ENCODE measurements around the gene ADAMTS3. TPM values are rescaled to one million over a fixed set of nuclear protein-coding genes. Genes with fewer than 3 reads are reported as not detected.
"Not testable (repeated sequence)": the region's sequence is repeated elsewhere in the genome, so short reads cannot be mapped to it uniquely, and the experiment has no call there.

The ADAMTS3 gene
- total RNA-seq, 2 donors from 2014 or later, result 0.12 to 0.25 TPM

DNA sequence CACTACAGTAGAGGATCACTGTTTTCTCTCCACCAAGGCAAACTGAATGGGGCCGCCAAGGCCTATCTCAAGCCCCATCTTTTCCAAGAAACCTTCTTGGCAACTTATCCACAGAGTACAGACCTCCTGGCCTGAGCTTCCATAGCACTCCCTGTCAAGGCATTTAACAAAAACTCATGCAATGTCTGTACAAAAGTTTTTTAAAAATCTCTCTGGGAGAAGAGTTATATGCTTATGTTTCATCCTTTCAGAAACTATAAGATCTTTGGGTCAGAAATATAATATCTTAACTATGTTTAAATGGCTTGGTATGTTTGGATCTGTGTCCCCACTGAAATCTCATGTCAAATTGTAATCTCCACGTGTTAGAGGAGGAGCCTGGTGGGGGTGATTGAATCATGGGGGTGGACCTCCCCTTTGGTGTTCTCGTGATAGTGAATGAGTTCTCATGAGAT, 13.6 kb downstream of the ADAMTS3 start:
- DNase-seq (no peak), ATAC-seq (no peak)
- intact Hi-C loops (cut with DNase I, micrococcal nuclease), result no loop called here

DNA sequence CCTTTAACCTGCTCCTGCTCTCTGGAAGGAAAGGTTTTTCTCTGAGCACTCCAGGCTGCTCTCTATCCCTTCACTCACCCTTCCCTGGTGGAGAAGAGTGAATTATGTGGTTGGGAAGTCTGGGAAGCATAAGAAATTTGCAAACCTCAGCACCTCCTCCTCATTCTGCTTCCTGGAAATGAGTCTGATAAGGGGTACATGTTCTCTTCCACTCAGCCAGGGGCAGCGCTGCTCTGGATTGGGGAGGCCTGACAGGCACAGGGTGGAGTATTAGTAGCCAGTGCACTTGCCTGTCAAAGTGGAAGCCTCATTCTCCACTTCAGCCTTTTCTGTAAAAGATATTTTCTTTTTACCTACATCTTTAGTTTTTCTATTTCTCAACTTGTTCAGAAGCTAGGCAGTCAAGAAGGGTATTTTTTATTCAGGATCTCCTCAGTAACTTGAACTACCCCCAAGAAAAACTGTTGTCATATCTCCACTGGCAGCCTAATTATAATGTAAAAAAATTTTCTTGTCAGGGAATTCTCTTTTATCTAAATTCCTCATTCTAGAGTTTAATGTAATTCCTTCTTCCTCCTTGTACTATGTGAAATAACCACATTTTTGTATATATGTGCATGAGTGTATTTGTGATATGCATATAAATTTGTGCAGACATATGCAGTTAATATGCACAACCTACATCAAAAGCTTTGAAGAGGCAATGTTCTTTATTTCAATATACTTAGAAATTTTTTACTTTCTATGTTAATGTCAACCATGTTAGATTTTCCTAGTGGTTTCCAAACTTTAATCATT, 15.3 kb downstream of the ADAMTS3 start:
- DNase-seq (no peak), ATAC-seq (no peak)
- intact Hi-C loops (cut with DNase I, micrococcal nuclease), result no loop called here

DNA sequence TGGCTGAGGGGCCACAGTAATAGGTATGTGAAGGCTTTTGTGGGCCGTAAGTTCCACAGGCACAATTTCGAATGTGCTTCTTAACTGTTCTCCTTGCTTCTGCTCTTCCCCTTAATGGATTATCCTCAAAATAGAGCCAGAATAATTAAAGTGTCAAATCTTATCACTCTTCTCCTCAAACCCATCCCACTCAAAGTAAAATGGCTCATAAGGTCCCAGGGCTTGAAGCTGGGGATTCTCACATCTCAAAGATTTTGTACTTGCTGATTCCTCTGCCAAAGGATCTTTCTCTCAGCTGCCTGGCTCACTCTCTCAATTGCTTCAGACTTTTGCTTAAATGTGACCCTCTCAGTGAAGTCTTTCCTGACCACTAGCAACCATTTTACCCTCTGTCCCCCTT, 16.6 kb downstream of the ADAMTS3 start:
- intact Hi-C loops (cut with DNase I, micrococcal nuclease), result no loop called here
- DNase-seq, result no peak
- ATAC-seq, result no peak

DNA sequence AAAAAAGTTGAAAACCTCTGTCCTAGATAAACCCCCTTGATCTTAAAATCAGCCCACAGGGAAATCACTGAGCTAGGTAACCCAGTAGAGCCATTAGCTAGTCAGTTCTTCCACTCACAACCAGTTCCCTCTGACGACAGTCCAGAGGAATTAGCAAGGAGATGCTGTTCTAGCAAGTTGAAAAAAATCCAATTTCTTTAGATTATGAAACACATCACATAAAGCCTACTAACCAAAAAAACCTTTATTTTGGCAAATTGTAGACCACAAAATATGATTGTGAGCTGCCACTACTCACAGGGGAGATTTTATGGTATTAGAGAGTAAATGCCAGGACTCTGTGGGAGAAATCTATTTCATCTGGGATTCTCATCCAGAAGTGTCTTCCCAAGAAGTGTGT, 22.6 kb downstream of the ADAMTS3 start:
- no peak for DNase-seq
- intact Hi-C loops (cut with DNase I, micrococcal nuclease), result no loop called here
- ATAC-seq, result no peak

DNA sequence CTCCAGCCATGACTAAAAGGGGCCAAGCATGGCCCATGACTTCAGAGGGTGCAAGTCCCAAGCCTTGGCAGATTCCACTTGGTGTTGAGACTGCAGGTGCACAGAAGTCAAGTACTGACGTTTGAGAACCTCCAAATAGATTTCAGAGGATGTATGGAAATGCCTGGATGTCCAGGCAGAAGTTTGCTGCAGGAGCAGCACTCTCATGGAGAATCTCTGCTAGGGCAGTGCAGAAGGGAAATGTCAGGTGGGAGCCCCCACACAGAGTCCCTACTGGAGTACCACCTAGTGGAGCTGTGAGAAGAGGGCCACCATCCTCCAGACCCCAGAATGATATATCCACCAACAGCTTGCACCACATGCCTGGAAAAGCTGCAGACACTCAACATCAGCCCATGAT, 28.3 kb downstream of the ADAMTS3 start:
- ATAC-seq; DNase-seq; intact Hi-C loops (cut with DNase I, micrococcal nuclease): not testable (repeated sequence)

DNA sequence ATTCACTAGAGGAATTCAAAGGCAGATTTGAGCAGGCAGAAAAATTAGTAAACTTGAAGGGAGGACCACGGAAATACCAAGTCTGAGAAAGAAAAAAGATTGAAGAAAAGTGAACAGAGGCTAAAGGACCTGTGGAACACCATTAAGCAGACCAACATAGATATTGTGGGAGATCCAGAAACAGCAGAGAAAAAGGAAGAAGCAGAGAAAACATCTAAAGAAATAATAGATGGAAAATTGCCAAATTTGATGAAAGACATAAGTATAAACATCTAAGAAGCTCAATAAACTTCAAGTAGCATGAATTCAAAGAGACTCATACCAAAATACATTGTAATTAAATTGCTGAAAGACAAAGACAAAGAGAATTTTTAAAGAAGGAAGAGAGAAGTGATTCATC, 31.0 kb downstream of the ADAMTS3 start:
- ATAC-seq (no peak), DNase-seq (no peak)
- intact Hi-C loops (cut with DNase I, micrococcal nuclease), result no loop called here

DNA sequence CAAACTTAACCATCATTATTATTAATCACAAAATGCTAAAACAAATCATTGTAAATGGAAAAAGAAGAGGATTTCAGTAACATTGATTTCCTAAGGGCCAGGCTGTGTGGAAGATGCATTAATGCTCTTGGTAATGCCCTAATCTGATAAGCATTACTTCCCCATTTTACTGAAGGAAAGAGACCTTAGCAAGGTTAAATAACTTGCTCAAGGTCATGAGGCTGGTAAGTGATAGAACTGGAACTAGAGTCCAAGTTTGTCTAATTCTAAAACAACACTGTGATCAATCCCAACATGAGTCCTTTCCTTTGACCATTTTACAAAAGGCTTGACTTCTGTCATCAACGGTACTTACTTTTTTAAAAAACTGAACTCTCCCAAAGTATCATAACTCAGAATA, 32.6 kb downstream of the ADAMTS3 start:
- intact Hi-C loops (cut with DNase I, micrococcal nuclease), result no loop called here
- no peak for DNase-seq
- ATAC-seq, result no peak

DNA sequence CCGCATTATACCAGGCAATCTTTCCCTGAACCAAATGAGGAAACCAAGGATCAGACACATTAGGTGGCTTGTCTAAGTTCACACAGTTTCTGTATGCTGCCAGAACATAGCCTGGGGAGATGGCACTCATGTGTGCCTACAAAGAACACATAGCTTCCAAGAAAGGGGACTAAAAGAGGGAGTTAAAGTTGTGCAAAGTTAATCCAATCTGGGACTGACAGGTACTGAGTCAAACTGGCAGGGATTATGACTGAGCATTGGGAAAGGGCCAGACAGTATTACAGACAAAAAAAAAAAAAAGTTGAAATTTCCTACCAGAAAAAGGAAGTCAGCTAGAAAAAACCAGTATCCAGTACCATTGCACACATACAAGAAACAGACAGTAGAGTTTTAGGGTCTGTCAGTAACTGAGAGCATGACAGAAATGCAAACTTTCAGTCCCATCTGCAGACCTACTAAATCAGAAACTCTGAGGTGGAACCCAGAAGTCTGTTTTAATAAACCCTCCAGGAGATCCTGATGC, 37.2 kb downstream of the ADAMTS3 start:
- DNase-seq, result no peak
- intact Hi-C loops (cut with DNase I, micrococcal nuclease), result no loop called here
- no peak for ATAC-seq

DNA sequence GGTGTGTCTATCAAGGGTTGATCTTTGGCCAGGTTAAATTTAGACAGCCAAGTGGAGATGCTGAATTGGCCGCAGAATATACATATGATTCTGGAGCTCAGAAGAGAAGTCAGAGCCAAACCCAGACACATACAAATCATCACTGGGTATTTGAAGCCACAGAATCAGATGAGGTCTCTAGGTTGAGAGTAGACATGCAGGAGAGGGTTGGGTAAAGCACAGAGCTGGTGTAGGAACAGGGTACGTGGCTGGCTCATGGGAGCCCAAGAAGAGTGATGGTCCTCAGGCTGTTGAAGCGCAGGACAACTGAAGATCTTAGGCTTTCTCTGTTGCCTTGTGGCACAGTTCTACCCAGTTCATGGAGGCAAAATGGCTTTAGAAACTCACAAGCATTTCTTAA, 37.7 kb downstream of the ADAMTS3 start:
- DNase-seq, result no peak

DNA sequence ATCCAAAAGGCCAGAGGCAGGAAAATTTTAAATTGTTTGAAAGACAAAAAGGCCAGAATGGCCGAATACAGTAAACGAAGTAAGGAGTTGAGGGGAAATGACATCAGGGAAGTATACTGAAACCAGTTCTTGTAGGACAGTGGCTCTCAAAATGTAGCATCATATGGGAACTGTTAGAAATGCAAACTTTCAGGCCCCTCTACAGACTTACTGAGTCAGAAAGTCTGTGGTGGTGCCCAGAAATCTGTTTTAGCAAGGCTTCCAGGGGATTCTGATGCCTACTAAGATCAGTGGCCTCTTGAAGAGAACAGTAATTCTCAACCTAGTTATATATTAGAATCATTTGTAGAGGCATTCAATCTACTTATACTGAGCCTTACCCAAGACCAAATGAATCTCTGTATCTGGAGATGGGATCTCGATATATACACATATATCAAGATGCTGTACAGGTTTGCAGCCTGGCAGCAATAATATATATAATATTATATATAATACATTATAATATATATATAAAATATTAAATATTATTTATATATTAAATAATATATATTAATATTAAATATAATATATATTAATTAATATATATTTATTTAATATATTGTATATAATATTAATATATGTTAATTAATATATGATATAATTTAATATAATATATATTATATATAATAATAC, 39.7 kb downstream of the ADAMTS3 start:
- ATAC-seq, result no peak
- intact Hi-C loops (cut with DNase I, micrococcal nuclease), result no loop called here
- no peak for DNase-seq

More for the DNA sequence above, 37.7 kb downstream of the ADAMTS3 start:
- ATAC-seq, result no peak
- intact Hi-C loops (cut with DNase I, micrococcal nuclease), result no loop called here

DNA sequence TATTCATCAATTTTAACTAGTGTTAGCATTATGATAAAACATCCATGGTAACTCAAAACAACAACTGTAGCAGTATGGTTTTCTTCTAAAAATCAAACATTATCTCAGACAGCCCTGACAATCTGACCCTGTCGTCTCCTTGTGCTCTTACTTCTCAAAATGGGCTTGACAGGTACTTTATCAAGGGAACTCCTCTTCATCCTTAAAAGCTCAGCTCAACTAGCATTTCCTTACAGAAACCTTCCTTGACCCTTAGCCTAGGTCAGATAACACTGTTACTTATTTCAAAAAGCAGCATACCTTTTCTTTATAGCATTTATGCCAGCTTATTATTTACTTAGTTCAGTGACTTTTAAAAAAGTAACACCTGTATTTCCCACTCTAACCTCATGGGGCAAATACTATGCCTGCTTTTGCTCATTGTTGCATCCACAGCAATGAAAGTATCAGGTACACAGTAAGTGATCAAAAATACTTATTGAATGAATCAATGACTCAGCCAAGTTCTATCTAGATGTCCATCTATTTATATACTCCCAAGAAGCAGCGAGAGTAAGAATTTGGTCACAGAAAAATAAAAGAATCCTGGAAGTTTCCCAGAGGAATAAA, 41.9 kb downstream of the ADAMTS3 start:
- DNase-seq (no peak), ATAC-seq (no peak)
- intact Hi-C loops (cut with DNase I, micrococcal nuclease), result no loop called here

DNA sequence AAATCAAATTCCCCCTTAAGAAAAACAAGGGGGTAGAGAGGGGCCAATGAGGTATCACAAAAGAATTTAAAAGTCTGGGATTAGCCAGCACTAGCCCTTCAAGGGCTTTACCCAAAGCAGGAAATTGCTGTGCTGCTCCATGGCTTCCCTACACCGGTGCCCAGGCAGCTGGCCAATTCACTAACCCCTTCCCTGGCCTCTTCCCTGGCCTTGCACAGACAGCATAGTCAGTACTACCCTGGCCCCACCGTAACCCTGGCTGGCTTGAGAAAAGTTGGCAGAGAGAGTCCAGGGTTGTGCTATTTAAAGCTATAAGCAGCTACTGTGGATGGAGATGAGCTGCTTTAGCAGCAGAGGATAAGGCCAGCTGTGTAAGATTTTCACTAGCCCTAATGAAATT, 43.1 kb downstream of the ADAMTS3 start:
- ATAC-seq (no peak), DNase-seq (no peak)
- intact Hi-C loops (cut with DNase I, micrococcal nuclease), result no loop called here

DNA sequence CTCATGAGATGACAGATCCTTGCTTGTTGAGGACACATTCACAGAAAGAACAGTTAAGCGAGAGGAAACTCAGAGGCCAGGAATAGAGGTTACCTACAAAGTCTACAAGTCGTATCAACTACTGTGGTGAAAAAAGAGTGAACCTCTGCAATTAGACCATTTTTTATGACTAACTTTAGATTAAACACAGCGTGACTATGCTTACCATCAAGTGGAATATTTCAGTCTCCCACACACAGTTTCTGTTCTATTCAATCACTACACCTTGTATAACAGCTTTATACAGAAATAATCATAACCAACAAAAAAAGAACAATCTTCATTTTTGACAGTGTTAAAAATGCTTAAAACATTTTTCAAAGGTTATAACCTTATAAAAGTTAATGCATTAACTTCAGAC, 46.6 kb downstream of the ADAMTS3 start:
- DNase-seq (no peak), ATAC-seq (no peak)
- intact Hi-C loops (cut with DNase I, micrococcal nuclease), result no loop called here

DNA sequence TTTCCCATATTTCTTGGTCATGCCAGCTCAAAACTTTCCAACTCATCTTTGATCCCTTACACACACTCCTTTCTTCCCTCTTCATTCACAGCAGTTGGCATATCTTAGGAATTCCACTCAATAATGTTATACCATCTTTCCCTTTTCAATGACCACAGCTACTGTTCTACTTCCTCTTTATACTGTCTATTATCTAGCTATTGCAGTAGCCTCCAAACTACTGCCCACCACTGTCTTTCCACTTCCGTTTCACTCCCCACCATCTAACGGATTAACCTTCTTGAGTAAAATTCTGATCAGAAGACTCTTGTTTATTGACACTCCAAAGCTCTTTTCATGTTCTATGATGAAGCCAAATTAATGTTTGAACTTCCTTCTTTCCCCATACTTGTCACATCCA, 55.8 kb downstream of the ADAMTS3 start:
- no peak for DNase-seq
- intact Hi-C loops (cut with DNase I, micrococcal nuclease), result no loop called here
- no peak for ATAC-seq

DNA sequence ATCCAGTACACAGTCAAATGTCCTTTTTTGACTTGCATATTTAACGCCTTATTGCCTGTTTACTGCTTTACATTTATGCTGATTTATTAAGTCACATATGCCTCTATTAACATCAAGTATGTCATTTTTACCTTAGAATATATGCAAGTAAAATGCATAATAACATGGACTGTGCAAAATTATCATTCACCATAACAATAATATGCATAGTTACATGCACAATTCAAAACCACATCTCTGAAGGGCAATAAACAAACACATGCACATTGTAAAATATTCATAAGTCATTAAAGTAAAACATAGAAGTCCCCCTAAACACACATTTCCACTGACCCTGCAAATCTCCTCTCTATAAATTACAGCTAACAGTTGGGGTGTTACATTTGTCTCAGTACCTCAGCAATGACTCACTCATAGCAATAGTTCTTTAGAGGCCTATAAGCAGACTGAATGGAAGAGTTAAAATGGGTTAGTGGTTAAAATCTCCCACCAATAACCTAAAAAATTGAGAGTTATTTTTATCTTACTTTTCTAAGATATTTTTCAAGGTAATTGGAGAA, 61.1 kb downstream of the ADAMTS3 start:
- ATAC-seq (no peak), DNase-seq (no peak)
- intact Hi-C loops (cut with DNase I, micrococcal nuclease), result loop anchor here in 1 of 2 donors (5.0 kb wide), 1 partner anchor 509 kb away; no protein-coding TSS in a partner anchor

DNA sequence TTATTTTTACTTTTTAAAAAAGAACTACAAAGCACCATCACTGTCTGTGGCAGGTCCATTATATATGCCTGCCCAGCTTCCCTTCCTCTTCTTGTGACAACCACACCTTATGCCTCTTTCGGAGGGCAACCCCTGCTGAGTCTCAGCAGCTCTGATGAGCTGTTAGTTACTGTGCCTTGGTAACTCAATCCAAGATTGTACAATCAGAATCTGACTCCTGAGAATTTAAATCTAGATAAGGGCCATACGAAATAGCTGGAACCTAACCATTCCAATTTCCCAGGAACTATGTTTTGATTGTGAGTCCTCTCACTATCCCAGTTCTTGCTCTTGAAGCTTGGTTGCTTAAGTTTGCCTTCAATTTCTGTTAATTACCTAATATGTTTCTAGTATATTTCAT, 61.9 kb downstream of the ADAMTS3 start:
- no peak for ATAC-seq
- DNase-seq, result no peak
- intact Hi-C loops (cut with DNase I, micrococcal nuclease), result loop anchor here in 1 of 2 donors (5.0 kb wide), 1 partner anchor 510 kb away; no protein-coding TSS in a partner anchor

DNA sequence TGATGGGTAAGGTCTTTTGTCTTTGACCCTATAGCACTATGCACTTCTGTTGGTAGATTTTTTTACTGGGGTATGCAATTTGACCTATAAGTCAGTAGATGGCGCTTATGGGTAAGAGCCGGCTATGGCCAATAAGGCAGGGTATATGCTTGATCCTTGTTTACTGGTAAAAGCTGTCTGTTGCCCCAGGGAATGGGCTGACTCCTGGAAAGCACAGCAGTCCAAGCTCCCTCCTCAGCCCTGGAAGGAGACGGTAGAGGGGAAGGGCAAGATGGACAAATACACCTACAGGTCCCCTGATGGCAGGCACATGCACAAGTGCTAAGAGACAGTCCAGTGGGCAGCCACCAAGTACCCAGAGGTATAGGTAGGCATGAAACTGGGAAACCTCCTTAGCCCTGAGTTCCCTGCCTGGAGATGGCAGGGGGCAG, 63.7 kb downstream of the ADAMTS3 start:
- ATAC-seq, result peak; percentile 49
- intact Hi-C loops (cut with DNase I, micrococcal nuclease), result loop anchor here in 1 of 2 donors (5.0 kb wide), 1 partner anchor 512 kb away; no protein-coding TSS in a partner anchor
- DNase-seq, result no peak

DNA sequence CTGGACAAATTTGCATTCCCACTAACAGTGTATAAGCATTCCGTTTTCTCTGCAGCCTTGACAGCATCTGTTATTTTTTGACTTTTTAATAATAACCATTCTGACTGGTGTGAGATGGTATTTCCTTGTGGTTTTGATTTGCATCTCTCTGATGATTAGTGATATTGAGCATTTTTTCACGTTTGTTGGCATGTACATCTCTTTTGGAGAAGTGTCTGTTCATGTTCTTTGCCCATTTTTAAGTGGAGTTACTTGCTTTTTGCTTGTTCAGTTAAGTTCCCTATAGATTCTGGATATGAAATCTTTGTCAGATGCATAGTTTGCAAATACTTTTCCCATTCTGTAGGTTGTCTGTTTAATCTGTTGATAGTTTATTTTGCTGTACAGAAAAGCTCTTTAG, 68.8 kb downstream of the ADAMTS3 start:
- ATAC-seq (no peak), DNase-seq (no peak)
- intact Hi-C loops (cut with DNase I, micrococcal nuclease), result no loop called here

DNA sequence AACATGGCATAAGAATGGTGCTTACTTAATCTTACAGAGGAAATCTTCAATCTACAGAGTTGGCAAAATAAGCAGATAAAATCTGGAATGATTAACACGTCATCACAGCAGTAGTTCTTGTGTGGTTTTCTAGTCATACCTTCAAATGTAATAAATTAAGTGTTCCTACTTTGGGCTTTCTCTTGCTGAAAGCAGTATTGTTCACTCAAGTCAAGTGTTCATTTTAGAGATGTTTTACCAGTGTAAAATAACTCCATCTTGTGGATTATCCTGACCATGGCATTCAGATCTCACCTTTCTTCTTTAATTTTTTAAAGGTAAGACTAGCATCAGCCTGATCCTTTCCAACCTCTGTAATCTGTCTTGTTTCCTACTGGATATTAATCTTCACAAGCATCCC, 72.9 kb downstream of the ADAMTS3 start:
- ATAC-seq, result no peak
- intact Hi-C loops (cut with DNase I, micrococcal nuclease), result no loop called here

More for the DNA sequence above, 72.9 kb downstream of the ADAMTS3 start:
- DNase-seq, result no peak
